ENCODE data around the gene GIT2.
A peak's percentile ranks its signal among the peaks of the same experiment; 100 is the strongest.

The GIT2 gene, protein sequence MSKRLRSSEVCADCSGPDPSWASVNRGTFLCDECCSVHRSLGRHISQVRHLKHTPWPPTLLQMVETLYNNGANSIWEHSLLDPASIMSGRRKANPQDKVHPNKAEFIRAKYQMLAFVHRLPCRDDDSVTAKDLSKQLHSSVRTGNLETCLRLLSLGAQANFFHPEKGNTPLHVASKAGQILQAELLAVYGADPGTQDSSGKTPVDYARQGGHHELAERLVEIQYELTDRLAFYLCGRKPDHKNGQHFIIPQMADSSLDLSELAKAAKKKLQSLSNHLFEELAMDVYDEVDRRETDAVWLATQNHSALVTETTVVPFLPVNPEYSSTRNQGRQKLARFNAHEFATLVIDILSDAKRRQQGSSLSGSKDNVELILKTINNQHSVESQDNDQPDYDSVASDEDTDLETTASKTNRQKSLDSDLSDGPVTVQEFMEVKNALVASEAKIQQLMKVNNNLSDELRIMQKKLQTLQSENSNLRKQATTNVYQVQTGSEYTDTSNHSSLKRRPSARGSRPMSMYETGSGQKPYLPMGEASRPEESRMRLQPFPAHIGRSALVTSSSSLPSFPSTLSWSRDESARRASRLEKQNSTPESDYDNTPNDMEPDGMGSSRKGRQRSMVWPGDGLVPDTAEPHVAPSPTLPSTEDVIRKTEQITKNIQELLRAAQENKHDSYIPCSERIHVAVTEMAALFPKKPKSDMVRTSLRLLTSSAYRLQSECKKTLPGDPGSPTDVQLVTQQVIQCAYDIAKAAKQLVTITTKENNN

DNA sequence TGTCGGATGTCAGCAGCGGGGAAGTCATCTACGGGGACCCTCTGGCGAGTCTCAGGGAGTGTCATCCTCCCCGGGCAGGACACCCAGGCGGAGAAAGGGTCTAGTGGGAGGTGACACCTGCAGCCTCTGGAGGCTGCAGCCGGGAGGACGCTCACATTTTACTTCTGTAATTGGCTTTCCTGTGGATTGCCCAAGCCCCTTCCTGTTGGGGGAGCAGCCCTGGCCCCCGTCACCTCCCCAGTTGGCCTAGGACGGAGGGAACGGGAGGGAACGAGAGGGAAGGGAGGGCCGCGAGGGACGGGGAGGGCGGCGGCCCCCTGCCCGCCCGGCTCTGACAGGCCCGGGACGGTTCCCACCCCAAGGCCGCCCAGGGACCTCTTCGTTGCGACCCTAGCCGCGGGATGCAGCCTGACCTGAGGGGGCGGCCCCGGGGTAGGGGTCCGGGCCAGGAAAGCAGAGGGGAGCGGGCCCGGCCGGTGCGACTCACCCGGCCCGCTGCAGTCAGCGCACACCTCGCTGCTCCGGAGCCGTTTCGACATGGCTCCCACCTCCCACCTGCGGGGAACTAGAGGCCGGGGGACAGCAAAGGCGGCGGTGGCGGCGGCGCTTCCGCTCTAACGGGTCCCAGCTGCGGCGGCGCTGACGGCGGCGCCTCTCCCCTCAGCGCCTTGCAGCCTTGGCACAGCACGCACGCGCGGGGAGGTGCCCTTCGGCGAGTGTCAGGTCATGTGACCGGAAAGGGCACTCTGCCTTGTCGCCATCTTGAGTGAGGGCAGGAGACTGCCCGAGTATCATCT is at the start of gene GIT2:
GIT2 (minus strand) TSS at position 683 of the 797 bp plus-strand sequence; CDS start at position 539, 144 bp downstream.
- DNase-seq (ENCODE audit: extremely low read depth, insufficient read length): peak; percentile 95

DNA sequence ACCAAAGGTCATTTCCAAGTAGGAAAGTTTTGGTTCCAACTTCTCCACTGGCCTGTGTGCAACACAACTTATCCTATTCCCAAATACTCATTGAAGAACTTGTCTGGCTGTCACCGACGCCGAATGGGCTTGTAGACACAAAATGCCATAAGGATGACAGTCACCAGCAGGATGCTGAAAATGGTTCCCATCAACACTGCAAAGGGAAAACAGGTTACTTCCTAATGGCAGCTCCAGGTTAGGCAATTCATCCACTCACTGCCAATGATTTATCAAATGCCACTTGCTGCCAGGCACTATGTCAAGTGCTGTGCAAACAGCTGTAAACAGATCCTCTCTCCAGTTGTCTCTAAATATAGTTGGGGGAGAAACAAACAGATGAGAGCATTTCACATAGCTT is 46.1 kb upstream of the GIT2 start:
- H3K27me3 ChIP-seq (replicated peaks; ENCODE audit: control insufficient read depth, insufficient read depth, low read length): no peaks in the 10 kb centered on the region
- no peak overlapping the region for H3K4me3 ChIP-seq (replicated peaks; ENCODE audit: low read depth, low read length)
- peaks cover 10% of the 10 kb centered on the region for H3K36me3 ChIP-seq (ENCODE audit: control insufficient read depth, insufficient read depth, low read length)
- TF ChIP-seq, protein P1, sequence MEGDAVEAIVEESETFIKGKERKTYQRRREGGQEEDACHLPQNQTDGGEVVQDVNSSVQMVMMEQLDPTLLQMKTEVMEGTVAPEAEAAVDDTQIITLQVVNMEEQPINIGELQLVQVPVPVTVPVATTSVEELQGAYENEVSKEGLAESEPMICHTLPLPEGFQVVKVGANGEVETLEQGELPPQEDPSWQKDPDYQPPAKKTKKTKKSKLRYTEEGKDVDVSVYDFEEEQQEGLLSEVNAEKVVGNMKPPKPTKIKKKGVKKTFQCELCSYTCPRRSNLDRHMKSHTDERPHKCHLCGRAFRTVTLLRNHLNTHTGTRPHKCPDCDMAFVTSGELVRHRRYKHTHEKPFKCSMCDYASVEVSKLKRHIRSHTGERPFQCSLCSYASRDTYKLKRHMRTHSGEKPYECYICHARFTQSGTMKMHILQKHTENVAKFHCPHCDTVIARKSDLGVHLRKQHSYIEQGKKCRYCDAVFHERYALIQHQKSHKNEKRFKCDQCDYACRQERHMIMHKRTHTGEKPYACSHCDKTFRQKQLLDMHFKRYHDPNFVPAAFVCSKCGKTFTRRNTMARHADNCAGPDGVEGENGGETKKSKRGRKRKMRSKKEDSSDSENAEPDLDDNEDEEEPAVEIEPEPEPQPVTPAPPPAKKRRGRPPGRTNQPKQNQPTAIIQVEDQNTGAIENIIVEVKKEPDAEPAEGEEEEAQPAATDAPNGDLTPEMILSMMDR (IDR thresholded peaks at IDR 0.05; ENCODE audit: insufficient read depth, low read length, poor library complexity, severe bottlenecking): no peak
- DNase-seq (ENCODE audit: extremely low read depth, insufficient read length): no peak

More for the DNA sequence above, at the start of gene GIT2:
- TF ChIP-seq, protein P1 (IDR thresholded peaks at IDR 0.05; ENCODE audit: insufficient read depth, low read length, poor library complexity, severe bottlenecking): peak; percentile 7
- peaks cover 1% of the 10 kb centered on the region; the same call in 1 of the 2 replicates for H3K36me3 ChIP-seq (ENCODE audit: control insufficient read depth, insufficient read depth, low read length)
- H3K27me3 ChIP-seq (replicated peaks; ENCODE audit: control insufficient read depth, insufficient read depth, low read length): no peaks in the 10 kb centered on the region
- H3K4me3 ChIP-seq (replicated peaks; ENCODE audit: low read depth, low read length): peak within 1 kb of the TSS; percentile 92

DNA sequence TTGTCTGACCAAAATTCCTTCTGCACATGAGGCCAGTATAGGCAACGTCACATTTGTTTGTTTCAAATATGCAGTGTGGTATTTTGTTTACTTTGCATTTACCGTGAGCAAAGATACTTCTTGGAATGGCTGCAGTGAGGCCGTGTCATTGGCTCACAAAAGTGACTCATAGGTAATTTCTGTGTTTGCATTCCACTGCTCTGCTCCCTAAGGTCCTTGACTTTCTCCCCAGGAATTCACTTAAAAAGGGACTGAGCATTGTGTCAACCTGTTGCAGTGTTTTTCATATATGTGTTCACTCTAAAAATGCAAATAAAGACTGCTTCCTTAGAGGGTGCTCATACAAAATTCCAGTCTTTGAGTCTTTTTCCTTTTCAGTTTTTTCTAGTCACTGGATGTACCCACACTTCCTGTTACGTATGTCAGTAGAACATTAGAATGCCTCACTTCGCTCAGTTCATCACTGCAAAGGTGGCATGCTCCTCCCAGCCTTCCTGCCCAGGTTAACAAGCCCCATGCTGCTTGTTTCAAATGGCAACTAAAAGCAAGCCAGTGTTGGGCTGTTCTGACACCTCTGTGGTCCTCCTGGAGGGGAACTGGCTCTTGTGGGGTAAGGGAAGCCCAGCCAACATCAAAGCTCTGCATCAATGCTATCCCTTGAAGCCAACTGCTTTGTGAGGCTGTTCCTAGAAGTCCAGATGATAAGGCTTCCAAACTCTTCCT is 43.1 kb upstream of the GIT2 start:
- Histone ChIP-seq H3K4me3 (replicated peaks; ENCODE audit: low read depth, low read length) (no peak overlapping the region), H3K27me3 (replicated peaks; ENCODE audit: control insufficient read depth, insufficient read depth, low read length) (no peaks in the 10 kb centered on the region), H3K36me3 (ENCODE audit: control insufficient read depth, insufficient read depth, low read length) (peaks cover 21% of the 10 kb centered on the region)
- TF ChIP-seq, protein P1 (IDR thresholded peaks at IDR 0.05; ENCODE audit: insufficient read depth, low read length, poor library complexity, severe bottlenecking): no peak
- no peak for DNase-seq (ENCODE audit: extremely low read depth, insufficient read length)

DNA sequence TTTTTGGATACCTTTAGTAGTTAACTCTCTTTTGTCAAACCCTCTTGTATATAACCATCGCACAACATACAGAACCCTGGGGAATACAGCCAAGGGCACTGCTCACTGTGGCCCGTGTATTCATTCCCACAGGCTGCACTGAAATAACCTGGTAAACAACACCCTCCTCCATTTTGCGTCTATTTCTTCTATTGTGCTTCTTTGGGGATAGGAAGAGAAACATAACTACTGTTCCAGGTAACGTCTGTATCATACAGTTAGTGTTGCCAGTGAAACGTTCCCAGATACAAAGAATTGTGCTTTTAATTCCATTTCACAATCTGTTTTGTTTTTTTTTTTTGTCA is 42.5 kb upstream of the GIT2 start:
- Histone ChIP-seq H3K36me3 (ENCODE audit: control insufficient read depth, insufficient read depth, low read length) (peaks cover 23% of the 10 kb centered on the region), H3K27me3 (replicated peaks; ENCODE audit: control insufficient read depth, insufficient read depth, low read length) (no peaks in the 10 kb centered on the region), H3K4me3 (replicated peaks; ENCODE audit: low read depth, low read length) (no peak overlapping the region)
- no peak for DNase-seq (ENCODE audit: extremely low read depth, insufficient read length)
- TF ChIP-seq, protein P1 (IDR thresholded peaks at IDR 0.05; ENCODE audit: insufficient read depth, low read length, poor library complexity, severe bottlenecking): no peak

DNA sequence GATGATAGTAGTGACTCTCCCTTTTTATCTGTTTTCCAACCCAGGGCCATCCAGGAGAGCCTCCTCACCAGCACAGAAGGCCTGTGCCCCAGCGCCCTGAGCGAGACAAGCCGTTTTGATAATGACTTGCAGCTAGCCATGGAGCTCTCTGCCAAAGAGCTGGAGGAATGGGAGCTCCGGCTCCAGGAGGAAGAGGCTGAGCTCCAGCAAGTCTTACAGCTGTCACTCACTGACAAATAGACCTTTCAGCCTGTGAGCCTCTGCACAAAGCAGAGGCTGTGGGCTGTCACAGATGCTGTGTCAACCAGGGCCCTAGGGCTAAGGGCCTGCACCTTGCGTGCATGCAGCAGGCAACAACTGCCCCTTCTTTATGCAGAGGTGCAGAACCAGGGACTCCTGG is 41.1 kb upstream of the GIT2 start:
- H3K36me3 ChIP-seq (ENCODE audit: control insufficient read depth, insufficient read depth, low read length): peaks cover 20% of the 10 kb centered on the region
- DNase-seq (ENCODE audit: extremely low read depth, insufficient read length): no peak
- TF ChIP-seq, protein P1 (IDR thresholded peaks at IDR 0.05; ENCODE audit: insufficient read depth, low read length, poor library complexity, severe bottlenecking): no peak

More for the DNA sequence above, 41.1 kb upstream of the GIT2 start:
- Histone ChIP-seq H3K4me3 (replicated peaks; ENCODE audit: low read depth, low read length) (no peak overlapping the region), H3K27me3 (replicated peaks; ENCODE audit: control insufficient read depth, insufficient read depth, low read length) (no peaks in the 10 kb centered on the region)

All from GM06990 (cell line).